Measurements from ENCODE around the gene ZNF341. TPM values are rescaled to one million over a fixed set of nuclear protein-coding genes. Genes with fewer than 3 reads are reported as not detected.

The ZNF341 gene
- total and polyA plus RNA-seq, 2 of the 8 experiments (the other 6 are each of a cell fraction or from before 2014, with no cell fraction given), result 5.8 to 6.4 TPM

DNA sequence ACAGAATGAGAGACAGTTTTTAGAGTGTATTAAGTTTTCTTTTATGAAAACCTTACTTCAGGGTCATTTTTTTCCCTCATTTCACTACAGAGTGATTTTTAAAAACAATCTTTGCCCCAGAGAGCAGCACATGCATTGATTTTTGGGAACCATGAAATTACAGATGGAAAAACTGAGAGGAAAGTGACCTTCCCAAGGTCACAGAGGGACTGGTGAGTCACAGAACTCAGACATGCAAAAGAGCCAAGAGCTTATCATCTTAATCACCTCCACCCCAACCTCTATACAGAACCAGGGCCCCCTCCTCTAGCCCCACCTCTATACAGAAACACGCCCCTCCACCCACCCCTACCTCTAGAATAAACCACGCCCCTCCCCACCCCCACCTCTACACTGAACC, 22.4 kb upstream of the ZNF341 start:
- CTCF ChIA-PET (ENCODE audit: partially characterized antibody), result interaction anchor here (2.0 kb wide), 1 partner anchor 16 kb away, joined by 6 read pairs; no protein-coding TSS in a partner anchor
- Histone ChIP-seq H3K23me2 (ENCODE audit: low read depth, low read length) (peaks cover 6% of the 10 kb centered on the region; the same call in 1 of the 2 replicates), H2BK20ac (ENCODE audit: low read length) (no peak overlapping the region), H4K8ac (ENCODE audit: extremely low read depth, insufficient read depth, low read length) (no peak overlapping the region), H3K14ac (ENCODE audit: insufficient read length) (no peak overlapping the region), H2AFZ (ENCODE audit: low read length) (no peak overlapping the region), H3K4ac (replicated peaks; ENCODE audit: insufficient read length, low read depth, low read length) (no peak overlapping the region), H2BK5ac (ENCODE audit: low read depth, low read length) (no peak overlapping the region; the same call in 1 of the 2 replicates), H3K23ac (ENCODE audit: insufficient read length) (no peak overlapping the region), H2BK12ac (ENCODE audit: low read depth, low read length) (no peak overlapping the region), H2AK5ac (ENCODE audit: low read depth, low read length) (no peak overlapping the region), H2BK120ac (replicated peaks; ENCODE audit: low read depth, low read length) (no peak overlapping the region), H3K4me3 (ENCODE audit: extremely low read depth in 1 of 4, insufficient read depth in 2 of 4, low read depth in 3 of 4, low read length in 4 of 4) (no peak overlapping the region), H4K91ac (replicated peaks; ENCODE audit: insufficient read length, low read length) (no peak overlapping the region), H3K4me2 (ENCODE audit: insufficient read depth in 1 of 2, low read depth in 2 of 2, low read length in 2 of 2) (peak overlapping the region in 1 of 2 experiments; percentile 72; a peak in 1 of 4 replicates), H3K56ac (replicated peaks; ENCODE audit: insufficient read length, low read depth, low read length) (no peak overlapping the region), H3K18ac (ENCODE audit: extremely low read depth, low read length) (no peak overlapping the region), H3K27ac (ENCODE audit: low read depth, low read length) (no peak overlapping the region), H3K79me1 (ENCODE audit: low read depth, low read length) (no peaks in the 10 kb centered on the region), H2BK15ac (ENCODE audit: low read length) (no peak overlapping the region), H3K9ac (replicated peaks in 1 of 4; ENCODE audit: extremely low read depth in 1 of 4, low read depth in 3 of 4, low read length in 3 of 4) (no peak overlapping the region), H4K20me1 (replicated peaks in 1 of 2; ENCODE audit: control insufficient read depth in 1 of 2, insufficient read depth in 2 of 2, low read length in 2 of 2) (no peaks in the 10 kb centered on the region), H3K27me3 (replicated peaks in 1 of 4; ENCODE audit: control insufficient read depth in 3 of 4, extremely low read depth in 1 of 4, insufficient read depth in 3 of 4, low read length in 3 of 4) (no peaks in the 10 kb centered on the region), H4K5ac (ENCODE audit: insufficient read length, low read depth, low read length) (no peak overlapping the region), H3K4me1 (replicated peaks in 1 of 4; ENCODE audit: control insufficient read depth in 3 of 4, insufficient read depth in 4 of 4, low read length in 3 of 4) (peaks cover 4 to 9% (median 6%) of the 10 kb centered on the region in 4 experiments), H3K9me3 (ENCODE audit: insufficient read depth in 2 of 2, low read depth in 1 of 2, low read length in 1 of 2) (no peaks in the 10 kb centered on the region), H3K36me3 (ENCODE audit: control insufficient read depth in 2 of 4, insufficient read depth in 4 of 4, low read length in 3 of 4) (no peaks in the 10 kb centered on the region; a peak in 1 of 8 replicates), H3K79me2 (ENCODE audit: control insufficient read depth in 1 of 2, insufficient read depth in 2 of 2, low read length in 2 of 2) (no peaks in the 10 kb centered on the region)
- FAIRE-seq, result no peak
- WGBS, 2 experiments (ENCODE audit: extremely low coverage in 1 of 2, insufficient coverage in 1 of 2, insufficient read length in 1 of 2, insufficient replicate concordance in 2 of 2, low coverage in 1 of 2, low lambda C conversion rate in 2 of 2, missing lambda C conversion rate in 1 of 2), result no CpG with 5 or more reads among the region's 2 CpGs
- POLR2A ChIA-PET (ENCODE audit: partially characterized antibody), result interaction anchor here (0.8 to 1.2 kb wide), 2 partner anchors 18 to 22 kb away, joined by 3 read pairs; no protein-coding TSS in a partner anchor
- DNase-seq (ENCODE audit: low read depth in 1 of 2, low spot score in 2 of 2), result no peak
- TF ChIP-seq CBX8 (IDR thresholded peaks at IDR 0.05; ENCODE audit: borderline replicate concordance, low read depth, low read length), result no peak
- TF ChIP-seq CEBPB (IDR thresholded peaks at IDR 0.05; ENCODE audit: low read depth, low read length), result no peak
- TF ChIP-seq SP4 (IDR thresholded peaks at IDR 0.05; ENCODE audit: low read length), result no peak
- TF ChIP-seq, protein P1, sequence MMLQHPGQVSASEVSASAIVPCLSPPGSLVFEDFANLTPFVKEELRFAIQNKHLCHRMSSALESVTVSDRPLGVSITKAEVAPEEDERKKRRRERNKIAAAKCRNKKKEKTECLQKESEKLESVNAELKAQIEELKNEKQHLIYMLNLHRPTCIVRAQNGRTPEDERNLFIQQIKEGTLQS (IDR thresholded peaks at IDR 0.05; ENCODE audit: insufficient read depth, low read depth, low read length), result no peak
- TF ChIP-seq, protein P2, sequence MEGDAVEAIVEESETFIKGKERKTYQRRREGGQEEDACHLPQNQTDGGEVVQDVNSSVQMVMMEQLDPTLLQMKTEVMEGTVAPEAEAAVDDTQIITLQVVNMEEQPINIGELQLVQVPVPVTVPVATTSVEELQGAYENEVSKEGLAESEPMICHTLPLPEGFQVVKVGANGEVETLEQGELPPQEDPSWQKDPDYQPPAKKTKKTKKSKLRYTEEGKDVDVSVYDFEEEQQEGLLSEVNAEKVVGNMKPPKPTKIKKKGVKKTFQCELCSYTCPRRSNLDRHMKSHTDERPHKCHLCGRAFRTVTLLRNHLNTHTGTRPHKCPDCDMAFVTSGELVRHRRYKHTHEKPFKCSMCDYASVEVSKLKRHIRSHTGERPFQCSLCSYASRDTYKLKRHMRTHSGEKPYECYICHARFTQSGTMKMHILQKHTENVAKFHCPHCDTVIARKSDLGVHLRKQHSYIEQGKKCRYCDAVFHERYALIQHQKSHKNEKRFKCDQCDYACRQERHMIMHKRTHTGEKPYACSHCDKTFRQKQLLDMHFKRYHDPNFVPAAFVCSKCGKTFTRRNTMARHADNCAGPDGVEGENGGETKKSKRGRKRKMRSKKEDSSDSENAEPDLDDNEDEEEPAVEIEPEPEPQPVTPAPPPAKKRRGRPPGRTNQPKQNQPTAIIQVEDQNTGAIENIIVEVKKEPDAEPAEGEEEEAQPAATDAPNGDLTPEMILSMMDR (IDR thresholded peaks at IDR 0.05; ENCODE audit: control extremely low read depth in 1 of 3, insufficient read depth in 1 of 3, low read depth in 1 of 3, low read length in 3 of 3), result no peak
- no peak for TF ChIP-seq SIRT6 (IDR thresholded peaks at IDR 0.05; ENCODE audit: low read length)
- TF ChIP-seq SUZ12 (IDR thresholded peaks at IDR 0.05; ENCODE audit: low read length), result no peak
- TF ChIP-seq CTBP2 (IDR thresholded peaks at IDR 0.05; ENCODE audit: borderline replicate concordance, insufficient read depth, insufficient read length, low read length), result no peak
- no peak for TF ChIP-seq PHF8 (conservative IDR thresholded peaks at IDR 0.05; ENCODE audit: low read depth, low read length)
- no peak for TF ChIP-seq HDAC2 (IDR thresholded peaks at IDR 0.05; ENCODE audit: borderline replicate concordance in 1 of 2, low read depth in 2 of 2, low read length in 2 of 2)

Measured in H1 (cell line).